GM12892 (cell line): ENCODE data around the gene SF3B2.

Experiments
- POLR2A ChIP-seq: IDR thresholded peaks from 2 replicates; pipeline ENCODE4 v1.6.1; 2011; ENCODE audit warnings: low read depth, low read length, control low read depth
- POLR2AphosphoS5 ChIP-seq: IDR thresholded peaks from 2 replicates; pipeline ENCODE4 v1.6.1; 2011; ENCODE audit warnings: low read depth, low read length, control low read depth

- no peak for TF ChIP-seq POLR2AphosphoS5
- no peak for TF ChIP-seq POLR2A
These were observed 25.8 kb downstream of the SF3B2 start for GRCh38 chr11:66077927-66078326.
